Muscle of arm (tissue), 12 donors: ENCODE data around the gene RIN1. TPM values are rescaled to one million over a fixed set of nuclear protein-coding genes. Genes with fewer than 3 reads are reported as not detected.
A peak's percentile ranks its signal among the peaks of the same experiment; 100 is the strongest.
"Not testable (repeated sequence)": the region's sequence is repeated elsewhere in the genome, so short reads cannot be mapped to it uniquely, and the experiment has no call there.

Experiments
- DNase-seq: peaks from one replicate; pipeline ENCODE4 v3.0.0-alpha.2; 2013
- polyA plus RNA-seq, 12 donors: library from polyadenylated mRNA; unstranded; fragments of 120-200 nt; gene quantifications; one replicate each; pipeline ENCODE4 v1.2.1, GENCODE V29; 2013; ENCODE audit not compliant: insufficient read length in 12 of 12

The RIN1 gene
- polyA plus RNA-seq, 12 donors = 4.1 to 11.7 (median 5.9) TPM; not detected in 2

DNA sequence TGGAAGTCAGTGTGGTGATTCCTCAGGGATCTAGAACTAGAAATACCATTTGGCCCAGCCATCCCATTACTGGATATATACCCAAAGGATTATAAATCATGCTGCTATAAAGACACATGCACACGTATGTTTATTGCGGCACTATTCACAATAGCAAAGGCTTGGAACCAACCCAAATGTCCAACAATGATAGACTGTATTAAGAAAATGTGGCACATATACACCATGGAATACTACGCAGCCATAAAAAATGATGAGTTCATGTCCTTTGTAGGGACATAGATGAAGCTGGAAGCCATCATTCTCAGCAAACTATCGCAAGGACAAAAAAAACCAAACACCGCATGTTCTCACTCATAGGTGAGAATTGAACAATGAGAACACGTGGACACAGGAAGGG is 15.5 kb downstream of the RIN1 start:
- DNase-seq = not testable (repeated sequence)

GRCh38 chr11:66320289-66320688 is 15.9 kb downstream of the RIN1 start:
- not testable (repeated sequence) for DNase-seq

DNA sequence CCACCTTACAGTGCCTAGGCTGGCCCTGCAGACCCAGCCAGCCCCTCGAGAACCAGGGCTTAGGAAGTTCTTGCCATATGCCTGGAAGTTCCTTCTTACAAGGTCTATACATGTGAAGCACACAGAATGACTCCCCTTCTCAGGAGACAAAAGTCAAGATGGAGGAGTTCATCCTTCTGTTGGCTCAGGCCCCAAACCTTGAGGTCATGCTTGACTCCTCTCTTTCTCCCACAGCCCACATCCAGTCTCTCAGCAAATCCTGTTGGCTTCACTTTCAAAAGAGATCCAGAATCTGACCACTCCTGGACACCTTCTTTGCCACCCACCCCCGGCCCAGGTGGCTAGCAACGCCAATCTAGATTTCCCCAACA is 17.6 kb downstream of the RIN1 start:
- no peak for DNase-seq

DNA sequence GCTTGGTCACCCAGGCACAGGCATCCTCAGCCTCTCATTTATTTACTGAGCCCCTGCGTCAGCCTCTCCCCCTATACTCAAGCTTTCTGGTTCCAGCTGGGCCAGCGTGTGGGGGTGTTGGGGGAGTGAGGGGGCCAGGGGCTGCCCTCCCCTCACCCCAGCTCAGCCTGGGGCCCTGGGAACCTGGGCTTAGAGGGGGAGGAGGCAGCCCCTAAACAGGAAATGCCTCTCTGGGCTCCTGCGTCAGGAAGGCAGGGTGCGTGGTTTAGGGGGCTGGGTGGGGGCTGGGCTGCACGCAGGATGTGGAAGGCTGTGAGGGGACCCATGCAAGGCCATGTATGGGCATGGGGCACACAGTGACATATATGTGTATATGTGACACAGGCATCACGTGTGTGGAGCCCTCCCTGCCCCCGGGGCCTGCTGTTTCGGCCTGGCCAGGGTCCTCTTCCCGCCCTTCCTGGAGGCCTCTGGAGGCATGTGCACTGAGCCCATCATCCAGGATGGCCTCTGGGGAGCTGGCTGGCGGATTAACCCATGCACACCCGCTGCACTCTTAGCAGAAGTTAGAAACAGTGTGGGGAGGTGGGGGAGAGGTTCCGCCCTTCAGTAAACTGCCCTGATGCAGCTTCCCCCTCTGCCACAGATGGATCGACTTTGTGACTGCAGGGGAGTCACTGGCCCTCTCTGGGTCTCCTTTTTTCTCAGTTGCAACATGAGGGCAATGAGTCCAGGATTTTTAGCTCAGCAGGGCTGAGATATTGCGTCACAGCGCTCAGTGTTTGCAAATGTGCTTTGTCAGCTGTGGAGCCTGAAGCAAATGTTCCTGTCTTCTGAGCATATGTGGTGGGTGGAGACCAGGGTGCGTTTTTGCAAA is 18.3 kb downstream of the RIN1 start:
- no peak for DNase-seq

DNA sequence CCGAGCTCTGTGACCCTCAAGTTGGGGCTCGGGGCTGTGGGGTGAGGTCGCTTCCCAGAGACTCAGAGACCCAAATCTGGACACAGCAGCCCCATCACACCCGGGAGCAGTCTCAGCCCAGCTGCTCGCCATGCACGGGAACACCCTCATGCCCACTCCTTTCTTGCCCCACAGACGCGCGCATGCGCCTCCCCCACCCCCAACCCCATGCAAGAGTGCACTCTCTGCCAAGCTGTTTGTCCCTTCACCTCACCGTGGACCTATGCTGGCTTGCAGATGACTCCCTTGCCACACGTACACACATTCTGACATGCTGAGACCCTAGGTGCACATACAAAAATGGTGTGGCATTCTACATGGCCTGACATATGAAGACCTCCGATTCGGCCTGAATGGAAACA is 18.9 kb downstream of the RIN1 start:
- DNase-seq = no peak

DNA sequence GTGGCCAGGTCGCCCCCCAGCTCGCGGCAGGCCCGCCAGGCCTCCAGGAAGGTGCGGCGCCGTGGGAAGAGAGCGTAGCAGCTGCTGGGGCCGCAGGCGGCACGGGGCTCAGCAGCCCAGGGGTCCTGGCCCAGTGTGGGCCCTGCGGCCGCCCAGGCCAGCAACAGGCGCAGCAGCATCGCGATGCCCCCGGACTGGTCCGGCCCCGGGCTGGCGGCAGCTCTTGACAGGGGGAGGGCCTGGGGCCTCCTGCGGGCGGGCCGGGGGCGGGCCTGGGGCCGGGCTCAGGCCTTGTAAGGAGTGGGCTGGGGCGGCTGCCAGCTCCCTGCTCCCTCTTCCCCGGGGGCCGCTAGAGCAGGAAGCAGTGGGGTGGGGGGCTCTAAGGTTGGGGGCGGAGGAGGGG is 19.4 kb downstream of the RIN1 start, which contains the start of gene CD248:
TSS of gene CD248 (minus strand) at position 196 of the 403 bp plus-strand sequence. CDS start at position 179, 17 bp downstream.
- peak; percentile 83 for DNase-seq

GRCh38 chr11:66315921-66316811 is 20.1 kb downstream of the RIN1 start:
- DNase-seq = no peak

- no peak for DNase-seq
Measured at GRCh38 chr11:66315498-66315885, 20.7 kb downstream of the RIN1 start.

DNA sequence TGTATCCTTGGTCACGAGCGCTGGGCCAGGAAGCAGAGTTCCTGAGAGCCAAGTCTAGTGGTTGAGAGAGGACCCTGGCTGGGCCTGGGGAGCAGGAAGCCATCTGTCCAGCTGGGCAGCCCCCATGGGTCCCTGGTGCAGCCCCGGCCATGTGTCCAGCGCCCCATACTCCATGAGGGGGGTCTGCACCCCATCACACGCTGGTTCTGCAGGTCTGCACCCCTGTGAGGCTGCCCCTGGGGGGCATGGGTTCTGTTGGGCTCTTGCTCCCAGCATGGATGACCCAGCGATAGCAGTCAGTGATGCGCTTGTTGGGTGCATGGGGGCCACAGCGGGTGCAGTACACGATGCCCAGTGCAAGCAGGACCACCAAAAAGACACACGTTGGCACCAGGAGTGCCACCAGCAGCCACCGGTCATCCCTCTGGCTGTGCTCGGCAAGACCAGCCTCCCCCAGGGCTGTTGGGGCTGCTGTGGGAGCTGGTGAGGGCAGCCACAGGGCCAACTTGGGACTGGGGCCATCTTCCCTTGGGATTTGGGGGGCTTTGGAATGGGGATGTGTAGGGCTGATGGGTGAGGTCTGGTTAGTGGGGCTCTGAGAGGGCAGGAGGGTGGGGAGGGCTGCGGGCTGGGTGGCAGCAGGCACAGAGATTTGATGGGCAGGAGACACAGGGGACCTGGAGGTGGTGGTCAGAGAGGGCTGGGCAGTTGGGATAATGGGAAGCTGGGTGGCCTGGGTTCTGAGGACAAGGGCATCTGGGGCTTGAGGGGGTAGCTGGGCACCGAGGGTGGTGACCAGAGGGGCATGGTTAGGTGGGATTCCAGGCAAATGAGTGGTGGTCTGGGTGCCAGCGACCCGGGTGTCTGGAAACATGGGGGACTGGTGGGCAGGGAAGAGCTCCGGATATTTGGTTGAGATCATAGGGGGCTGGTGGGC is 21.4 kb downstream of the RIN1 start:
- DNase-seq = no peak

DNA sequence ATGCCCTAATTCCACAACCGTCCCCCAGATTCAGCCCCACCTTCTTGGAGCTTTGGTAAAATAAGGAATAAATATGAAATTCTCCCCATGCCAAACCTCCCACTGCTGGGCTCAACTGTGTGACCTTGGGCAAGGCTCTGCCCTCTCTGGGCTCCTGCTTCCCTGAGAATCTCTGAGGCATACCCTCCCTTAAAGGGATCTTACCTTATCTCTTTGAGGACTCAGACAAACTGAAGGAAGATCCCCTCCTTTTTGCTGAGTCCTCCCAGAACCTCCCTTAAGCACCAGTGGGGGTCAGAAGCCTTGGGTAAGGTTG is 22.1 kb downstream of the RIN1 start:
- no peak for DNase-seq

DNA sequence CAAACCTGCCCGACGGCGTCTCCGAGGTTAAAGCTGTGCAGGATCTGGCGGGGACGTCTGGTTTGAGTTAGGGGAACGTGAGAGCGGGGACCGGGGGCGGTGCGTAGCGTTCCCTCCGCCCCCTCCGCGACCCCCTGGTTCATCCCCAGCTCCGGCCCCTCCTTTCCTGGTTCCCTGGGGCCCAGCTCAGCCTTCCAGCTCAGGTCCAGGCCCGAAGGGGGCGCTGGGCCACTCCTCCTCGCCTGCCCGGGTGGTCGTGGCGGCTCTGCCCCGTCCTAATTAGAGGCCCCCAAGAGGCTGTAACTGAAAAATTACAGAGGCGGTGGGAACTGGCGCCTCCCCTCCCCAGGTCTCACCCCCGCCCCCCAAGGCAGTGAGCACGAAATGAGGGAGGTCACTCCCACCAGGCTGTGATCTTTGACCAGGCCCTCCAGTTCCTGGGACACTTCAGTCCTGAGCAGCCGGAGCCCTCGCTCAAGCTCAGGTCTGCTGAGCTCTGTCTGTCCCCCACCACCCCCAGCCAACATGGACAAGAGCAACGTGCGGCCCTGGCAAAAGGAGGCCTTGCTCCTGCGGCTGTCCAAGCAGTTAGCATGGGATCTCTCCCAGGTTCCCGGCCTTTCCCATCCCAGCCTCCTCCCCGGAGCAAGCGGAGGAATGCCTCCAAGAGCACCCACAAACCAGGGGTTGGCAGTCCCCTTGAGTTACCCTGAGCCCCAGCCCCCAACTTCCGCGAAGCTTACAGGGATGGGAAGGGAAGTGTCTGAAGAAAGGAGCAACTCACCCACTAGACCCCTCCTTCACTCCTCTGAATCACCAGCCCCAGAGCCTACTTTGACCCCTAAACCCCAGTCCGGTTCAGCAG is 22.7 kb downstream of the RIN1 start:
- no peak for DNase-seq

GRCh38 chr11:66312549-66313320 is 23.5 kb downstream of the RIN1 start:
- peak; percentile 97 for DNase-seq

DNA sequence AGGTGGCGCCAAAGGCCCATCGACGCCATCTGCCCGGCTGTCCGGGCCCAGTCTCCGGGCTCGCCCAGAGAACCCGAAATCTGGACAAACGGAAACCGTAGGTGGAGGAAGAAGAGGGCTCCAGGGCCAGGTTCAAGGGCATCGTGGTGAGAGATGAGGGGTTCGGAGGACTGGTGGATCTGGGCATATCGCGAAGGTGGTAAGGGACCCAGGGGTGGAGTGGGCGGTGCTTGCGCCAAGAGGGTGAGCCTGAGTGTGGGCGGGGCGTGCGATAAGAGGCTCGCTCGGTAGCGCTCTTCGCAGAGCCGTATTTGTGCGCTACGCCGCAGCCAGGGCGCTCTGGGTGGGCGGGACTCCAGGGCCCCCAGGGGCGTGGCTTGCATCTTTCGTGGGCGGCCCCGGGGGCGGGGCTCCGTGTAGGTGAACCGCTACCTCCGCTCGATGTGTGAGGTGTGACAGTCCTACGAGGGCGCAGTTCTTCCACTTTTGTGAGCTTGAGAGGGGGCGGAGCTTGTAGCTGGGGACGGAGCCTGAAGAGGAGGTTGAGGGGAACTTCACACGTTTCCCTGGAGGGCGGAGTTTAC is 24.2 kb downstream of the RIN1 start:
- DNase-seq = peak; percentile 92

DNA sequence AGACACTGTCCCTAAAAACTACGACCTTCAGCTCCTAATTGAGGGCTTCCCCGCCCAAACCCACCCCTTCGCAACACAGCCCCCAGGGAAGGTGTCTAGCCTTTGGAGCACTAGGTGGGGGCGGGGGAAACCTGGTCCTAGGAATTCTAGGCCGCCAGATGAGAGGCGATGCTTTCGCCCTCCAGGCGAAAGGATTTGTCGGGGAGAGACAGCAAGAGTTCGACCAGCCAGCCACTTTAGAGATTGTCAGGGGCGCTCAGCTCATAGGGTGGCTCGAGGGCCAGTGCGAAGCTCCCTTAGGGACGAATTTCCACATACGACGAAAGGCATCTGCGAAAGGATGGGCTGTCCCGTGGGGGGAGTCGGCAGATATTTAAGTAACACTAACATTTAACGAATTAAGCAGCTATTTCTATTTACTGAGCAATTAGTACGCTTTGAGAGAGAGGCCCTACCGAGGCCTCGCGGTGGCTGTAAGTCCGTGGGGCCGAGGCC is 24.7 kb downstream of the RIN1 start:
- DNase-seq = no peak

- not testable (repeated sequence) for DNase-seq
Measured at GRCh38 chr11:66310803-66311440, 25.3 kb downstream of the RIN1 start.

GRCh38 chr11:66310324-66310723 is 25.9 kb downstream of the RIN1 start:
- DNase-seq = no peak

- DNase-seq = no peak
Measured at GRCh38 chr11:66309475-66309874, 26.8 kb downstream of the RIN1 start.

DNA sequence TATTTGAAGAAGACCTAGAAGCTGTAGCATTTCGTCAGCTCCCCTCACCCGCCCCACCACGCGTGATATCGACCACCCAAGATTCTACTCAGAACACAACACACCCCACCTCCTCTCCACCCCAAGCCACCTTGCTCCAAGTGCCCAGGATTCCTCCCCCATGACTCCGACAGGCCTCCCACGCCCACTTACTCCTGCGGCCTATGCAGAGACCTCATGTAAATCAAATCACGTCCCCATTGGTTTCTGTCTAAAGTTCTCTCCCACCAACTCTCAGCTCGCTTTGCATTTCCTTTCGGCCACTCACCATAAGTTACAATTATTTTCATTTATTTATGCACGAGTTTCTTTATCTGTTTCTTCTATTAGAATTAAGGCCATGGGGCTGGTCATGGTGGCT is 33.6 kb downstream of the RIN1 start:
- no peak for DNase-seq

DNA sequence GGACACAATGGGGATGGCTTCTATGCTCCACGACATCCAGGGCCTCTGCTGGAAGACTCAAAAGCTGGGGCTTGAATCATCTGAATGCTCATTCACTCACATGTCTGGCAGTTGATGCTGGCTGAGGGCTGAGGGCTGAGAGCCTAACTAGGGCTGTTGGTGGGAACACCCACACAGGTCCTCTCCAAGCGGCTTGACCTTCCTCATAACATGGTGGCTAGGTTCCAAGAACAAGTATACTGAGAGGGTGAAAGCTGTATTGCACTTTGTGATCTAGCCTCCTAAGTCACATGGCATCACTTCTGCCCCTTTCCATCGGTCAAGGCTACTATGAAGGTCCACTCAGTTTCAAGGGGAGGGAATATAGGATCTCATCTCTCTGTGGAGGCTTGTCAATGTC is 37.0 kb downstream of the RIN1 start:
- no peak for DNase-seq
